Measurements from ENCODE around the gene MRPL51. TPM values are rescaled to one million over a fixed set of nuclear protein-coding genes. Genes with fewer than 3 reads are reported as not detected.

The MRPL51 gene
- total RNA-seq, 1 donor from 2014 or later: 202 TPM

GRCh38 chr12:6444704-6445688, 48.1 kb downstream of the MRPL51 start, which contains the start of gene CD27:
CD27 (plus strand) TSS chr12:6444955; CDS start chr12:6445096, 141 bp downstream.
- TF ChIP-seq CTCF (IDR thresholded peaks at IDR 0.05; ENCODE audit: insufficient read depth, low read depth, low read length): no peak
- TF ChIP-seq EZH2 (IDR thresholded peaks at IDR 0.05; ENCODE audit: insufficient read depth, low read length): no peak
- no peak within 1 kb of the TSS for H2AFZ ChIP-seq (ENCODE audit: low read depth, low read length)
- no peak within 1 kb of the TSS for H3K27ac Mint-ChIP-seq (ENCODE audit: unreplicated experiment)

GRCh38 chr12:6444031-6444430, 49.0 kb downstream of the MRPL51 start:
- H3K27ac Mint-ChIP-seq (ENCODE audit: unreplicated experiment): no peak overlapping the region
- Histone ChIP-seq H3K79me2 (ENCODE audit: insufficient read depth, low read length) (no peaks in the 10 kb centered on the region), H3K4me3 (ENCODE audit: insufficient read depth, low read depth, low read length) (no peak overlapping the region), H4K20me1 (ENCODE audit: insufficient read depth, low read length) (no peaks in the 10 kb centered on the region), H3K36me3 (ENCODE audit: insufficient read depth, low read length) (no peaks in the 10 kb centered on the region), H3K4me2 (ENCODE audit: low read length) (no peak overlapping the region), H3K9me3 (ENCODE audit: insufficient read depth, low read depth, low read length) (no peaks in the 10 kb centered on the region), H3K27me3 (ENCODE audit: insufficient read depth, low read length) (no peaks in the 10 kb centered on the region), H3K9ac (ENCODE audit: low read length) (no peak overlapping the region), H3K4me1 (ENCODE audit: insufficient read depth, low read length) (no peaks in the 10 kb centered on the region), H2AFZ (ENCODE audit: low read depth, low read length) (no peak overlapping the region), H3K27ac (ENCODE audit: low read depth, low read length) (no peak overlapping the region)
- H3K4me1 Mint-ChIP-seq (ENCODE audit: low read depth, unreplicated experiment): no peaks in the 10 kb centered on the region
- FAIRE-seq (no peak), DNase-seq (ENCODE audit: low read depth) (no peak)
- H3K9me3 Mint-ChIP-seq (ENCODE audit: unreplicated experiment): peaks cover 1% of the 10 kb centered on the region
- peaks cover 34% of the 10 kb centered on the region for H3K27me3 Mint-ChIP-seq (ENCODE audit: low read depth, unreplicated experiment)
- peaks cover 1% of the 10 kb centered on the region for H3K36me3 Mint-ChIP-seq (ENCODE audit: low read depth, unreplicated experiment)
- no peak overlapping the region for H3K4me3 Mint-ChIP-seq (ENCODE audit: unreplicated experiment)
- TF ChIP-seq CTCF (IDR thresholded peaks at IDR 0.05; ENCODE audit: insufficient read depth, low read depth, low read length) (no peak), EZH2 (IDR thresholded peaks at IDR 0.05; ENCODE audit: insufficient read depth, low read length) (no peak)

More at GRCh38 chr12:6444704-6445688, 48.1 kb downstream of the MRPL51 start, which contains the start of gene CD27:
- Mint-ChIP-seq H3K4me3 (ENCODE audit: unreplicated experiment) (no peak within 1 kb of the TSS), H3K9me3 (ENCODE audit: unreplicated experiment) (peaks cover 1% of the 10 kb centered on the region), H3K27me3 (ENCODE audit: low read depth, unreplicated experiment) (peaks cover 34% of the 10 kb centered on the region), H3K36me3 (ENCODE audit: low read depth, unreplicated experiment) (peaks cover 1% of the 10 kb centered on the region), H3K4me1 (ENCODE audit: low read depth, unreplicated experiment) (no peaks in the 10 kb centered on the region)
- Histone ChIP-seq H3K36me3 (ENCODE audit: insufficient read depth, low read length) (no peaks in the 10 kb centered on the region), H3K27me3 (ENCODE audit: insufficient read depth, low read length) (no peaks in the 10 kb centered on the region), H3K4me2 (ENCODE audit: low read length) (no peak within 1 kb of the TSS), H3K9ac (ENCODE audit: low read length) (no peak within 1 kb of the TSS), H4K20me1 (ENCODE audit: insufficient read depth, low read length) (no peaks in the 10 kb centered on the region), H3K79me2 (ENCODE audit: insufficient read depth, low read length) (no peaks in the 10 kb centered on the region), H3K4me1 (ENCODE audit: insufficient read depth, low read length) (no peaks in the 10 kb centered on the region), H3K9me3 (ENCODE audit: insufficient read depth, low read depth, low read length) (no peaks in the 10 kb centered on the region), H3K4me3 (ENCODE audit: insufficient read depth, low read depth, low read length) (no peak within 1 kb of the TSS), H3K27ac (ENCODE audit: low read depth, low read length) (no peak within 1 kb of the TSS)
- FAIRE-seq (no peak), DNase-seq (ENCODE audit: low read depth) (no peak)

Data from astrocyte (in vitro differentiated cells and primary cell).